GM18526 (cell line): ENCODE measurements around the gene PCDHGB6.
"Not testable (repeated sequence)": the region's sequence is repeated elsewhere in the genome, so short reads cannot be mapped to it uniquely, and the experiment has no call there.

Experiments
- POLR2A ChIP-seq: IDR thresholded peaks from 3 replicates; pipeline ENCODE4 v1.6.1; 2011; ENCODE audit not compliant: insufficient read length; ENCODE audit errors: extremely low read depth

Gene PCDHGB6

DNA sequence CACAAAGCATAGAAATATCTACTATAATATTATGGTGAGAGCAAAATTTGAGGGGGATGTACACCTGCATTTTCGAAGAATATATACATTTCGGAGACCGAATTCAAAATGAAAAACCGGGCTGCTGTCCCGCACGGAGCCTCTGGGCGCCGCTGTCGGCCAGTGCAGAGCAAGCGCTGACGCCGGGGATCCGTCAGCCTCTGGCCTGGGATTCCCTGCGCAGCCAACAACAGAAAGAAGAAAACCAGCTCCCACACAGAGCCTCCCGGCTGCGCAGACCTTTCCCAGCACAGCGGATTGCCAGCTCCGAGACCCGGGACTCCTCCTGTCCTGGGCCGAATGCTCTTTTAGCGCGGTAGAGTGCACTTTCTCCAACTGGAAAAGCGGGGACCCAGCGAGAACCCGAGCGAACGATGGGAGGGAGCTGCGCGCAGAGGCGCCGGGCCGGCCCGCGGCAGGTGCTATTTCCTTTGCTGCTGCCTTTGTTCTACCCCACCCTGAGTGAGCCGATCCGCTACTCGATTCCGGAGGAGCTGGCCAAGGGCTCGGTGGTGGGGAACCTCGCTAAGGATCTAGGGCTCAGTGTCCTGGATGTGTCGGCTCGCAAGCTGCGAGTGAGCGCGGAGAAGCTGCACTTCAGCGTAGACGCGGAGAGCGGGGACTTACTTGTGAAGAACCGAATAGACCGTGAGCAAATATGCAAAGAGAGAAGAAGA lies at the start of gene PCDHGB6:
Gene PCDHGB6, plus strand, starts transcription at position 232 of the 716 bp plus-strand sequence. Its CDS starts 182 bp downstream, at position 414.
- not testable (repeated sequence) for TF ChIP-seq POLR2A

DNA sequence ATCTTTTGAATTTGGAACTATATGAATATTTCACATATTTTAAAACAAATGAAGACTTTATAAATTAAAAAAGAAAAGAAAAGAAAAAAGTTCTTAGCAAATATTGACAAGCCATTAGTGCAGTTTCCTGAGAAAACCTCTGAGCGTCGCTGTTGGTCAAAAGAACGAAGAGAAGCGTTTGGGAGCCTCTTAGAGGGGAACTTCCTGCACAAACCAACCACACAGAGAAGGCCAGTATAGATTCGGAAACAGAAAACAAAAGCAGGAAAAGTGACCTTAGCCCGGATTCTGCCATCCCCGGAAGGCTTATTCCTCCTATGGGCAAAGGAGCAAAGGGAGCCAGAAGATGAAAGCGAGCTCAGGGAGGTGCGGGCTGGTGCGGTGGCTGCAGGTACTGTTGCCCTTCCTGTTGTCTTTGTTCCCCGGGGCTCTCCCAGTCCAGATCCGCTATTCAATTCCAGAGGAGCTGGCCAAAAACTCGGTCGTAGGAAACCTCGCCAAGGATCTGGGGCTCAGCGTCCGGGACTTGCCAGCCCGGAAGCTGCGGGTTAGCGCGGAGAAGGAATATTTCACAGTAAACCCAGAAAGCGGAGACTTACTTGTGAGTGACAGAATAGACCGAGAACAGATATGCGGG lies 47.9 kb upstream of the PCDHGB6 start, which contains the start of gene PCDHGB2:
Gene PCDHGB2, plus strand, starts transcription at position 205 of the 637 bp plus-strand sequence. Its CDS starts 142 bp downstream, at position 347.
- no peak for TF ChIP-seq POLR2A

DNA sequence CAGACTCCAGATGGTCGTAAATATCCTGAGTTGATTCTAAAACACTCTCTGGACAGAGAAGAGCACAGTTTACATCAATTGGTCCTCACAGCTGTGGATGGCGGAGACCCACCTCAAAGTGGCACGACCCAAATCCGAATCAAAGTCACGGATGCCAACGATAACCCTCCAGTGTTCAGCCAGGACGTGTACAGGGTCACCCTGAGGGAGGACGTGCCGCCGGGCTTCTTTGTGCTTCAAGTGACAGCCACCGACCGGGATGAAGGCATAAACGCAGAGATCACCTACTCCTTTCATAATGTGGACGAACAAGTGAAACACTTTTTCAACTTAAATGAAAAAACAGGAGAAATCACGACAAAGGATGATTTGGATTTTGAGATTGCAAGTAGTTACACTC lies 47.1 kb upstream of the PCDHGB6 start:
- no peak for TF ChIP-seq POLR2A

DNA sequence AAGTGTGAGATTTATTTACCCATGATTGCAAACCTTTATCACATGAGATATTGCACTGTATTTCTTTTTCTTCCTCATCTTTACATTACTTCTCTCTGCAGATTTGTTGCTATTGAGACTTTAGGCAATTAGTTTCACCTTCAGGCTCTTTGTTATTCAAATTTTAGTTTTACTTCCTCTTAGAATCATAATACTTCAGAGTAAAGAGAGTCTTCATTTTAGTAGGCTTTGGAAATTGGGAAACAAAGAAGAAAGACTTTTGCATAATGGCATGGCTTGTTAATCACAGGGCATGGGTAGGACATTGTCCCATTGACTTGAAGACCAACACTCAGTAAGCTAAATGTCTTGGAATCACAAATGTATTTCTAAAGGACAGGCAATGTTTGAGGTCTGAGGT lies 45.1 kb upstream of the PCDHGB6 start:
- TF ChIP-seq POLR2A = no peak

DNA sequence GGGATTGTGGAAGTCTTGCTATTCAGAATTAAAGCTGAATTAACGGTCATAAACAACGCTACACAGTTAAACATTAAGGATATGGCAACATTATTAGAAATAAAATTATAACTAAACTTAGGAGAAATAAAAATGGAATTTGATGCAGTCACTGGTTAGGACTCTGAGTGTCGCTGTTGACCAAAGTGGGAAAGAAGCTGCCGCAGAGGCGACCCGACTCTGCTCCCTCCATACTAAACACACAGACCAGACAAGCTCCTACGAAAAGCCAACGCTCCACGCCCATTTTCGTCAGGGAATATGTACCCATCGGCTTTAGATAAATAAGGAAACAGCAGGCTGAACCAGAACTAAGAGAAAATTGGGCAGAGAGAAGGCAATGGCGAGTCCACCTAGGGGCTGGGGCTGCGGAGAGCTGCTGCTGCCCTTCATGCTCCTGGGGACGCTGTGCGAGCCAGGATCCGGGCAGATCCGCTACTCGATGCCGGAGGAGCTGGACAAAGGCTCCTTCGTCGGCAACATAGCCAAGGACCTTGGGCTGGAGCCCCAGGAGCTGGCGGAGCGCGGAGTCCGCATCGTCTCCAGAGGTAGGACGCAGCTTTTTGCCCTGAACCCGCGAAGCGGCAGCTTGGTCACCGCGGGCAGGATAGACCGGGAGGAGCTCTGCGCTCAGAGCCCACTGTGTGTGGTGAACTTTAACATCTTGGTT lies 43.7 kb upstream of the PCDHGB6 start, which contains the start of gene PCDHGA5:
Gene PCDHGA5, plus strand, starts transcription at position 211 of the 709 bp plus-strand sequence. Its CDS starts 169 bp downstream, at position 380.
- no peak for TF ChIP-seq POLR2A

DNA sequence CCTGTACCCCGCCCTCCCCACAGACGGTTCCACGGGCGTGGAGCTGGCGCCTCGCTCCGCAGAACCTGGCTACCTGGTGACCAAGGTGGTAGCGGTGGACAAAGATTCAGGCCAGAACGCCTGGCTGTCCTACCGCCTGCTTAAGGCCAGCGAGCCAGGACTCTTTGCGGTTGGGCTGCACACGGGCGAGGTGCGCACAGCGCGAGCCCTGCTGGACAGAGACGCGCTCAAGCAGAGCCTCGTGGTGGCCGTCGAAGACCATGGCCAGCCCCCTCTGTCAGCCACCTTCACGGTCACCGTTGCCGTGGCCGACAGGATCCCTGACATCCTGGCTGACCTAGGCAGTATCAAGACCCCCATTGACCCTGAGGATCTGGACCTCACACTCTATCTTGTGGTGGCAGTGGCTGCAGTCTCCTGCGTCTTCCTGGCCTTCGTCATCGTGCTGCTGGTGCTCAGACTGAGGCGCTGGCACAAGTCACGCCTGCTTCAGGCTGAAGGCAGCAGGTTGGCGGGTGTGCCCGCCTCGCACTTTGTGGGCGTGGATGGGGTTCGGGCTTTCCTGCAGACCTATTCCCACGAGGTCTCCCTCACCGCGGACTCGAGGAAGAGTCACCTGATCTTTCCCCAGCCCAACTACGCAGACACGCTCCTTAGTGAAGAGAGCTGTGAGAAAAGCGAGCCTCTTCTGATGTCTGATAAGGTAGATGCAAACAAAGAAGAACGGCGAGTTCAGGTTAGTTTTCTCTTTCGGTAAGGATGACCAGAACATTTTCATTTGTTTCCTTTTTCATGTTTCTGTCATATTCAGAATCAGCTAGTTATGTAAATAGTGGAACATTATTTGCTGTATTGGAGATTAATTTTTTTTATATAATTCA lies 41.6 kb upstream of the PCDHGB6 start:
- TF ChIP-seq POLR2A = no peak

DNA sequence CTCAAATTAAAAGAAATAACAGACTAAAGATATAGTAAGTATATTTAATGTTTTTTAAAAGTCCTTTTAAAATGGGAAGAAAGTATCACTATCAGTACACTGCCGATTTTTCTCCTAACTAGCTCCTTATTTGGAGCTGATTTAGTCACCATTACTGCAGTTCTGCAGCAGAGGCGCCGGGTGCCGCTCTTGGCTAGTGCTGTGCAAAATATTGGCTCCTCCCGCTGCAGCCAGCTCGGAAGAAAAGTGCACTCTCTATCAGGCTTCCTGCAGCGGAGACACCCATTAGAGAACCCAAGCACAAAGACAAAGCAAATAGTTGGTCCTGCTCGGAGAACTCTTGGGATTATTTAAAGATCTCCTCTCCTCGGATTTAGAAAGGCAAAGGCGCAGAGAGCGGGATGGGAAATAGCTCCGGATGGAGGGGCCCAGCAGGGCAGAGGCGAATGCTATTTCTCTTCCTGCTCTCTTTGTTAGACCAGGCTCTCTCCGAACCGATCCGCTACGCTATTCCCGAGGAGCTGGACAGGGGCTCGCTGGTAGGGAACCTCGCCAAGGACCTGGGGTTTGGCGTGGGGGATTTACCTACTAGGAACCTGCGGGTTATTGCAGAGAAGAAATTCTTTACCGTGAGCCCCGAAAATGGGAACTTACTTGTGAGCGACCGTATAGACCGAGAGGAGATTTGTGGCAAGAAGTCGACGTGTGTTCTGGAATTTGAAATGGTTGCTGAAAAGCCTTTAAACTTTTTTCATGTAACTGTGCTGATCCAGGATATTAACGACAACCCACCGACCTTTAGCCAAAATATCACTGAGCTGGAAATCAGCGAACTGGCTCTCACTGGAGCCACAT lies 37.6 kb upstream of the PCDHGB6 start, which contains the start of gene PCDHGB3:
Gene PCDHGB3, plus strand, starts transcription at position 249 of the 855 bp plus-strand sequence. Its CDS starts 153 bp downstream, at position 402.
- TF ChIP-seq POLR2A = no peak

DNA sequence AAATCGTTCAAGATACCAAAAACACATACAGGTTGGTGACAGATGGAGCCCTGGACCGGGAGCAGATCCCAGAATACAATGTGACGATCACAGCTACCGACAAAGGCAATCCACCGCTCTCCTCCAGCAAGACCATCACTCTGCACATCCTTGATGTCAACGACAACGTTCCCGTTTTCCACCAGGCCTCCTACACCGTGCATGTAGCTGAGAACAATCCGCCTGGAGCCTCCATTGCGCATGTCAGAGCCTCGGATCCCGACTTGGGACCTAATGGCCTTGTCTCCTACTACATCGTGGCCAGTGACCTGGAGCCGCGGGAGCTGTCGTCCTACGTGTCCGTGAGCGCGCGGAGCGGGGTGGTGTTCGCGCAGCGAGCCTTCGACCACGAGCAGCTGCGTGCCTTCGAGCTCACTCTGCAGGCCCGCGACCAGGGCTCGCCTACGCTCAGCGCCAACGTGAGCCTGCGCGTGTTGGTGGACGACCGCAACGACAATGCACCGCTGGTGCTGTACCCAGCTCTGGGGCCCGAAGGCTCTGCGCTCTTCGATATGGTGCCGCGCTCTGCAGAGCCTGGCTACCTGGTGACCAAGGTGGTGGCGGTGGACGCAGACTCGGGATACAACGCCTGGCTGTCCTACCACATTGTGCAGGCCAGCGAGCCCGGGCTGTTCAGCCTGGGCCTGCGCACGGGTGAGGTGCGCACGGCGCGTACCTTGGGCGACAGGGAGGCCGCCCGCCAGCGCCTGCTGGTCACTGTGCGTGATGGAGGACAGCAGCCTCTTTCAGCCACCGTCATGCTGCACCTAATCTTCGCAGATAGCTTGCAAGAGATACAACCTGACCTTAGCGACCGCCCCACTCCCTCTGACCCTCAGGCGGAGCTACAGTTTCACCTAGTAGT lies 36.0 kb upstream of the PCDHGB6 start:
- no peak for TF ChIP-seq POLR2A

DNA sequence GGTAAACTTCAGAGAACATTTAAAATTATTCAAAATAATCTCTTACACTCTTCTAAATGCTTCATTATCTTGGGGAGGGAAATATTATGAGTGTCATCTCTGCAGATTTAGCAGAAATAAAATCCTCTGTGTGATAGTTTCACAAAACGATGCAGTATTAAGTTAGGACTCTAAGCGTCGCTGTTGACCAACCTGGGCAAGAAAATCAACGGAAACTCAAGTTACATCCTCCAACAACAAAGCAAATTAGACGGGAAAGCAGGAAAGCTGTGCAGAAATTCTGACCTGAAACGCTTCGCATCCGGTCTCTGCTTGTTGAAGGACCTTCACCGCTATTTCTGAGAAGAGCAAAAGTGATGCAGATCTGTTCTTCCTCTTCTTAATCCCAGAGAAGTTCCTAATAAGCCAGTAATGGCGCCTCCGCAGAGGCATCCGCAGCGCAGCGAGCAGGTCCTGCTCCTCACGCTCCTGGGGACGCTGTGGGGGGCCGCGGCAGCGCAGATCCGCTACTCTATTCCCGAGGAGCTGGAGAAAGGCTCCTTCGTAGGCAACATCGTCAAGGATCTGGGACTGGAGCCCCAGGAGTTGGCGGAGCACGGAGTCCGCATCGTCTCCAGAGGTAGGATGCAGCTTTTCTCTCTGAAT lies 34.0 kb upstream of the PCDHGB6 start, which contains the start of gene PCDHGA6:
Gene PCDHGA6, plus strand, starts transcription at position 219 of the 645 bp plus-strand sequence. Its CDS starts 193 bp downstream, at position 412.
- TF ChIP-seq POLR2A = no peak

DNA sequence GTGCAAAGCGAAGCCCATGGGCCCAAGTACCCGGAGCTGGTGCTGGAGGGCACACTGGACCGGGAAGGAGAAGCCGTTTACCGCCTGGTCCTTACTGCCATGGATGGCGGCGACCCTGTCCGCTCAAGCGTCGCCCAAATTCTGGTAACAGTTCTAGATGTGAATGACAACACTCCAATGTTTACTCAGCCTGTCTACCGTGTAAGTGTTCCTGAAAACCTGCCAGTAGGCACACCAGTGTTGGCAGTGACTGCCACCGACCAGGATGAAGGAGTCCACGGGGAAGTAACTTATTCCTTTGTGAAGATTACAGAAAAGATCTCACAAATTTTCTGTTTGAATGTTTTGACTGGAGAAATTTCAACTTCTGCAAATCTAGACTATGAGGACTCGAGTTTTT lies 33.2 kb upstream of the PCDHGB6 start:
- TF ChIP-seq POLR2A = no peak

DNA sequence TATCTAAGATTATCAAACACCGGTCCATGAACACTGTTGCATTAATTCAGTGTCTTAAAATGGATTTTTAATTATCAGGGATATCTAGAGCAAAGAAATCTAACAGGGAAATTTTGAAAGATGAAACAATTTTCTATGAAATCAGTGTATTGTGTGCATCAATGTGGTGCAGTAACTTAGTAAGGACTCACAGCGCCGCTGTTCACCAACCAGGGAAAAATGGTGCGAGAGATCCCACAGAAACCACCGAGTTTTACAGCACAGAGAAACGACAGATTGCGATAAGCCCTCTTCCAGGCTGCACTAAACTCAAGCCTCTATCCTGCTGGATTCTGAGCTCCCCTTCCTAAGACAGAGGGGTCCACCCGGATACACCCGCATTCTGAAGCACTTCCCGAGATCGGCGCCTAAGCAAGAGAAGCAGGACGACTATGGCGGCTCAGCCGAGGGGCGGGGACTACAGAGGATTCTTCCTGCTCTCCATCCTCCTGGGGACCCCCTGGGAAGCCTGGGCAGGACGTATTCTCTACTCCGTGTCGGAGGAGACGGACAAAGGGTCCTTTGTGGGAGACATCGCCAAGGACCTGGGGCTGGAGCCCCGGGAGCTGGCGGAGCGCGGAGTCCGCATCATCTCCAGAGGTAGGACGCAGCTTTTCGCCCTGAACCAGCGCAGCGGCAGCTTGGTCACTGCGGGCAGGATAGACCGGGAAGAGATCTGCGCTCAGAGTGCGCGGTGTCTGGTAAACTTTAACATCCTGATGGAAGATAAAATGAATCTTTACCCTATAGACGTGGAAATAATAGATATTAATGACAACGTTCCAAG lies 25.1 kb upstream of the PCDHGB6 start, which contains the start of gene PCDHGA7:
Gene PCDHGA7, plus strand, starts transcription at position 274 of the 826 bp plus-strand sequence. Its CDS starts 158 bp downstream, at position 432.
- no peak for TF ChIP-seq POLR2A
